ENCODE measurements around the gene KCTD11.

- TF ChIP-seq CTCF (conservative IDR thresholded peaks at IDR 0.05; ENCODE audit: low read depth in 2 of 2) (no peak), REST (IDR thresholded peaks at IDR 0.05; ENCODE audit: unreplicated experiment) (no peak), EZH2phosphoT487 (IDR thresholded peaks at IDR 0.05; ENCODE audit: unreplicated experiment) (no peak), POLR2AphosphoS5 (IDR thresholded peaks at IDR 0.05; ENCODE audit: low read depth) (no peak), JUNB (IDR thresholded peaks at IDR 0.05; ENCODE audit: unreplicated experiment) (no peak), STAT1 (IDR thresholded peaks at IDR 0.05; ENCODE audit: unreplicated experiment) (no peak), EZH2 (IDR thresholded peaks at IDR 0.05; ENCODE audit: low read depth, unreplicated experiment) (no peak), ETS1 (IDR thresholded peaks at IDR 0.05) (no peak), CREB1 (CRISPR knock-in tag; IDR thresholded peaks at IDR 0.05; ENCODE audit: low read depth) (no peak), ZNF114 (CRISPR knock-in tag; IDR thresholded peaks at IDR 0.05) (no peak), ZNF462 (CRISPR knock-in tag; IDR thresholded peaks at IDR 0.05) (no peak)
Measured at GRCh38 chr17:7311110-7311705, 40.8 kb upstream of the KCTD11 start.
